OCI-LY3 (cell line): Measurements from ENCODE around the gene RAB11FIP2.

Experiments used
- EZH2phosphoT487 ChIP-seq: fragments of 200-600 bp; shearing (Covaris generic); IDR thresholded peaks from 2 replicates; pipeline ENCODE4 v1.6.1; 2018; ENCODE audit warnings: antibody characterized with exemption, mixed run types, low read depth
- TF ChIP-seq, protein P1 (sequence below): fragments of 200-600, 300-600 bp; sonication (generic); IDR thresholded peaks from 2 replicates; pipeline ENCODE4 v1.5.1; 2014; ENCODE audit warnings: antibody characterized with exemption, low read length, low read depth

DNA sequence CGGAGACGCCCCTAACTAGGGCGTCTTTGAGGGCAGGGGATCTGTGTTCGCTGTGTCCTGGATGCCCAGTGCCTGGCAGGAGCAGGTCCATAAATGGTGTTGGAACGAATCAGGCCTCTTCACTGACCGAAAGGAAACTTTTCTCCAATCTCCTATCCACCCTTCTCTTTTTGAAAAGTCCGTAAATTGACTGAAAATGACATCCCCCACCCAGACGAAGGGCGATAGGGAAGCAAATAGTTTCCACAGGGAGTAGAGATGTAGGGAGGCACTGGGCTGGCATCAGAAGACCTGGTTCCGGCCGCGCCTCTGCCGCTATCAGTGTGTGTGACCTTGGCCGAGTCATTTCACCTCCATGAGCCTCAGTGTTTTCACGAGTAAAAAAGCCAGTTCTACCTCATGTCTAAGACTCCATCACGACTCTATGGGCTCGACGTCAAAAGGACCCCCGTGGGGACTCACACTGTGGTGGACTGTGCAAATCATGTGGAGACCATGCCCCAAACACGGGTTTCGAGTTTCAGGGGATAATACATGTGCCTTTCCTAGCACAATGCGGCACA, 497 bp upstream of the RAB11FIP2 start:
- TF ChIP-seq, protein P1, sequence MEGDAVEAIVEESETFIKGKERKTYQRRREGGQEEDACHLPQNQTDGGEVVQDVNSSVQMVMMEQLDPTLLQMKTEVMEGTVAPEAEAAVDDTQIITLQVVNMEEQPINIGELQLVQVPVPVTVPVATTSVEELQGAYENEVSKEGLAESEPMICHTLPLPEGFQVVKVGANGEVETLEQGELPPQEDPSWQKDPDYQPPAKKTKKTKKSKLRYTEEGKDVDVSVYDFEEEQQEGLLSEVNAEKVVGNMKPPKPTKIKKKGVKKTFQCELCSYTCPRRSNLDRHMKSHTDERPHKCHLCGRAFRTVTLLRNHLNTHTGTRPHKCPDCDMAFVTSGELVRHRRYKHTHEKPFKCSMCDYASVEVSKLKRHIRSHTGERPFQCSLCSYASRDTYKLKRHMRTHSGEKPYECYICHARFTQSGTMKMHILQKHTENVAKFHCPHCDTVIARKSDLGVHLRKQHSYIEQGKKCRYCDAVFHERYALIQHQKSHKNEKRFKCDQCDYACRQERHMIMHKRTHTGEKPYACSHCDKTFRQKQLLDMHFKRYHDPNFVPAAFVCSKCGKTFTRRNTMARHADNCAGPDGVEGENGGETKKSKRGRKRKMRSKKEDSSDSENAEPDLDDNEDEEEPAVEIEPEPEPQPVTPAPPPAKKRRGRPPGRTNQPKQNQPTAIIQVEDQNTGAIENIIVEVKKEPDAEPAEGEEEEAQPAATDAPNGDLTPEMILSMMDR = no peak
- no peak for TF ChIP-seq EZH2phosphoT487
